Duodenal mucosa (tissue), 2 donors: ENCODE measurements around the gene SLC17A2.

Experiments
- H3K27ac ChIP-seq: one replicate; pipeline ENCODE4 v1.7.0; 2013; ENCODE audit warnings: low read depth, low read length
- H3K27me3 ChIP-seq, 2 donors: one replicate each; pipeline ENCODE4 v1.7.0; 2013; ENCODE audit warnings: low read length in 2 of 2, control low read depth in 1 of 2; ENCODE audit not compliant: insufficient read depth in 2 of 2, control insufficient read depth in 1 of 2
- H3K36me3 ChIP-seq, 2 donors: one replicate each; pipeline ENCODE4 v1.7.0; 2013; ENCODE audit warnings: low read length in 2 of 2, control low read depth in 1 of 2; ENCODE audit not compliant: insufficient read depth in 2 of 2, control insufficient read depth in 1 of 2
- H3K4me1 ChIP-seq, 2 donors: one replicate each; pipeline ENCODE4 v1.7.0; 2013; ENCODE audit warnings: low read length in 2 of 2, control low read depth in 1 of 2; ENCODE audit not compliant: insufficient read depth in 2 of 2, control insufficient read depth in 1 of 2
- H3K4me3 ChIP-seq, 2 donors: one replicate each; pipeline ENCODE4 v1.7.0; 2013; ENCODE audit warnings: low read length in 2 of 2, low read depth in 1 of 2
- H3K9ac ChIP-seq, 2 donors: one replicate each; pipeline ENCODE4 v1.7.0; 2013; ENCODE audit warnings: low read length in 2 of 2, low read depth in 1 of 2
- H3K9me3 ChIP-seq, 2 donors: one replicate each; pipeline ENCODE4 v1.7.0; 2013; ENCODE audit warnings: low read length in 2 of 2, control low read depth in 1 of 2; ENCODE audit not compliant: control insufficient read depth in 1 of 2

The SLC17A2 gene

DNA sequence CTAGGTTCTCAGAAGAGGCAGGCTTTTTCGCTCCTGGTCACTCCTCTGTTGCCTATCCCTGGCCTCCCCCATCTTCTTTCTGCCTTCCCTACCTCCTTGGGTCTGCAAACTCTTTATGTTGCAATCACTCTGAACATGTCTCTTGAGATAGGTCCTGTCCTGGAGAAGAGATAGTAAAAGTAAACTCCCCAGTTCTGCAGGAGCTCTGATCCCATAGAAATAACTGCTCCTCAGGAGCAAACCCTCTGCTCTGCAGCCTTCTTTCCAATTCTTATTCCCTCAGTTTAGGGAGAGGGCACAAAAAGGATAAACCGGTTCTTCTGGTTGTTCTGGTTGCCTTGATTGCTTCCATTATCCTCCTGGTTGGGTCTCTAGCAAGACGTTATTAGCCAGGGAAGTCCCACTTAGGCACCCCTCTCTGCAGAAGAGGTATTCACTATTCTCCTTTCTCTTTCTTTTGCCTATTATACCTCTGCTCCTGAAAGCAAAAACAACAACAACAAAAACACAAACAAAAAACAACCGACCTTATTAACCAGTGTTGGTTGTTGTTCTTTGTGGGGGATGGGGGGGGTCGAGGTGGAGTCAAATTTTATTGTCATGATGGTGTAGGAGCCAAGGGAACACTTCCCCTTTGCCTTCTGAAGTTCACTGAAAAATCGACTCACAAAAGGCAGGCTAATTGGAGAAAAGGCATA lies 33.1 kb upstream of the SLC17A2 start:
- Histone ChIP-seq H3K4me1 (peaks cover 41 to 49% of the 10 kb centered on the region in 2 donors), H3K9ac (peak overlapping the region; percentile 54 to 55), H3K9me3 (peaks cover 0 to 3% of the 10 kb centered on the region in 2 donors), H3K4me3 (peak overlapping the region; percentile 91 to 93), H3K27me3 (no peaks in the 10 kb centered on the region), H3K27ac (no peak overlapping the region), H3K36me3 (peaks cover 12 to 25% of the 10 kb centered on the region in 2 donors)

- Histone ChIP-seq H3K27ac (peak within 1 kb of the TSS; percentile 90), H3K4me1 (peaks cover 30 to 41% of the 10 kb centered on the region in 2 donors), H3K36me3 (peaks cover 7 to 14% of the 10 kb centered on the region in 2 donors), H3K9ac (peak within 1 kb of the TSS; percentile 96 to 98), H3K9me3 (peaks cover 0 to 3% of the 10 kb centered on the region in 2 donors), H3K4me3 (peak within 1 kb of the TSS; percentile 91 to 93), H3K27me3 (no peaks in the 10 kb centered on the region)
Observed at GRCh38 chr6:25962149-25963127, 31.9 kb upstream of the SLC17A2 start, which contains the start of gene TRIM38. Gene TRIM38 (plus strand): TSS chr6:25962802. CDS start chr6:25966523, 3,721 bp downstream.

DNA sequence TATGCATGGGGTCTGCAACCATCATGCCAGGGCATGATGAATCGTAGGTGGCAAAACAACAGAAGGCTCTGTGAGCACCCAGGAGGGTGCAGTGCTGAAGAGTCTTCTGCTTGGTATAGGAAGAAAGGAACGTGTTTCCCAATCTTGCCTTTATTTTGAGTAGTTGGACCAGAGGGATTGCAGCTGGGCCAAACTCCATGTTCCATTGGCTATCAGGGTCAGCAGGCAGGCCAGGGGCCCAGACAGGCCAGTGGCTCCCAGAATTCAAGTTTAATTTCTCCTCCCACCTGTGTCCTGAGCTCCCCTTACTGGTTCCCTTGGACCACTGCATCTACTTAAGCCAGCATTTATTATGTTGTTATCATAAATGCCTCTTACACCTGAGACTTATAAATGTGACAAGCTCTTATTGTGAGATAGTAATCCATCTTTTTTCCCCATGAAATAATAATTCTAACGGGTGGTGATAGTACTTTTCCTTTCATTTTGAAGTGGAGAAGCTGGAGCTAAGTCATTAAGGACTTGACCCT lies 31.2 kb upstream of the SLC17A2 start:
- Histone ChIP-seq H3K4me3 (peak overlapping the region; percentile 91 to 93), H3K36me3 (peaks cover 7 to 9% of the 10 kb centered on the region in 2 donors), H3K27me3 (no peaks in the 10 kb centered on the region), H3K9me3 (peaks cover 0 to 3% of the 10 kb centered on the region in 2 donors), H3K9ac (peak overlapping the region; percentile 96 to 98), H3K27ac (peak overlapping the region; percentile 90), H3K4me1 (peaks cover 23 to 34% of the 10 kb centered on the region in 2 donors)

- Histone ChIP-seq H3K27ac (no peak overlapping the region), H3K36me3 (no peaks in the 10 kb centered on the region), H3K27me3 (no peaks in the 10 kb centered on the region), H3K9me3 (peaks cover 0 to 3% of the 10 kb centered on the region in 2 donors), H3K9ac (no peak overlapping the region), H3K4me3 (no peak overlapping the region), H3K4me1 (peaks cover 14 to 24% of the 10 kb centered on the region in 2 donors)
Observed at GRCh38 chr6:25960734-25961133, 30.2 kb upstream of the SLC17A2 start.

DNA sequence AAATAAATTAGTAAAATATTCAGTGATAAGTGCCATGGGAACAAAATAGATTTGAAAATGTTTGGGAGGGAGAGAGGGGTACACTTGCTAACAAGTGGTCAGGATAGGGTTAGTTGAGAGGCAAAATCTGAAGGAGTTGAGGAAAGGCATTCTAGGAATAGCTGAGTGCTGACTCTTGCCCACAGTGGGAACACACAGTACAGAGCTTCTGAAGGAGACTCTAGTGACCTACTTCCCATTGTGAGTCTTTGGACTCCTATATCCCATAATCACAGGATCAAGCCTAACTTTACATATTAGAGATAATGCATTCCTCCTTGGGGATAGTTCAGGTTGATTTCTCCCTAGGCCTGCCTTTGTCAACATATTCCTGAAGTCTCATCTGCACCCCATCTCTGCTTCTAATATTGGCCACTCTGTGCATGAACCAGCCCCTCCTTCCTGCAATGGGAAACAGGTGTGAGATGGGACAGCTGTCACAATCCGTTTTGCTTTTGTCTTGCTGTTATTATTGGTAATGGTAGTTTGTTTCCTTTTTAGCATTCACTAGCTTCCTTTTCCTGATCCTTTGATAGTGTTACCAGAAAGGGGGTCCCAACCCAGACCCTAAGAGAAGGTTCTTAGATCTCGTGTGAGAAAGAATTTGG lies 29.5 kb upstream of the SLC17A2 start:
- Histone ChIP-seq H3K9me3 (peaks cover 0 to 3% of the 10 kb centered on the region in 2 donors), H3K4me1 (peaks cover 14 to 19% of the 10 kb centered on the region in 2 donors), H3K27ac (no peak overlapping the region), H3K36me3 (no peaks in the 10 kb centered on the region), H3K9ac (no peak overlapping the region), H3K27me3 (no peaks in the 10 kb centered on the region), H3K4me3 (no peak overlapping the region)

DNA sequence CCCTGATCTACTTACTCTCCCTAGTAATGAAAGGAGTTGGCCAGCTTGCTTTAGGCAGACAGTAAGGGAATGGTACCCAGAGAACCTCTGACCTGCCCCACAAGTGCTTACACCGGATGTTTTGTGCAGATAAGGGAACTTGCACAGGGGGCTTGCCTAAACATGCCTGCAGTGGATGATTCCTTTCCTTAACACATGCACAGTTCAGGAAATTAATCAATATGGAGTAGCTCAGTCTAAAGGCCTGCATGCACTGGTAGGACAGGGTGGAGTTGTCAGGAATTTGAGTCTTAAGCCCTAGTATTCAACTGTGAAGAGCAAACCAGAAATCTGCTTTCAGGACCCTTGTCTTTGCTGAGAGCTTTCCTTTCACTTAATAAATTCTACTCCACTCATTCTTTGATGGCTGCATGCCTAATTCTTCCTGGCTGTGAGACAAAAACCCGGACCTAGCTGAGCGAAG lies 28.2 kb upstream of the SLC17A2 start:
- H3K4me1 ChIP-seq: peaks cover 9 to 10% of the 10 kb centered on the region in 2 donors
- H3K27ac ChIP-seq: no peak overlapping the region
- H3K27me3 ChIP-seq: no peaks in the 10 kb centered on the region
- peaks cover 0 to 3% of the 10 kb centered on the region in 2 donors for H3K9me3 ChIP-seq
- no peak overlapping the region for H3K9ac ChIP-seq
- H3K4me3 ChIP-seq: no peak overlapping the region
- no peaks in the 10 kb centered on the region for H3K36me3 ChIP-seq

- H3K9me3 ChIP-seq: peaks cover 0 to 3% of the 10 kb centered on the region in 2 donors
- H3K27ac ChIP-seq: no peak overlapping the region
- peaks cover 14 to 15% of the 10 kb centered on the region in 2 donors for H3K4me1 ChIP-seq
- no peaks in the 10 kb centered on the region for H3K27me3 ChIP-seq
- no peak overlapping the region for H3K4me3 ChIP-seq
- no peak overlapping the region for H3K9ac ChIP-seq
- no peaks in the 10 kb centered on the region for H3K36me3 ChIP-seq
Observed at GRCh38 chr6:25956226-25956625, 25.7 kb upstream of the SLC17A2 start.

DNA sequence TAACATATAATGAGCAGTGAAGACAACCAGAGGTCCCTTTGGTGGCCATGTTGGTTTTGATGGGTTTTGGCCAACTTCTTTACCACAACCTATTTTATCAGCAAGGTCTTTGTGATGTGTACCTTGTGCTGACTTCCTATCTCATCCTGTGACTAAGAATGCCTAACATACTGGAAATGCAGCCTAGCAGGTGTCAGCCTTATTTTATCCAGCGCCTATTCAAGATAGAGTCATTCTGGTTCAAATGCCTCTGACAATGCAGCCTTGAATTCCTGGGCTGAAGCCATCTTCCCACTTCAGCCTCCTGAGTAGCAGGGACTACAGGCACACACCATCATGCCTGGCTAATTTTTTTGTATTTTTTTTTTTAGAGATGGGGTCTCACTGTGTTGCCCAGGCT lies 24.3 kb upstream of the SLC17A2 start:
- H3K27ac ChIP-seq: no peak overlapping the region
- no peak overlapping the region for H3K9ac ChIP-seq
- H3K4me1 ChIP-seq: peaks cover 14 to 15% of the 10 kb centered on the region in 2 donors
- H3K4me3 ChIP-seq: no peak overlapping the region
- no peaks in the 10 kb centered on the region for H3K27me3 ChIP-seq
- no peaks in the 10 kb centered on the region for H3K36me3 ChIP-seq
- peaks cover 0 to 3% of the 10 kb centered on the region in 2 donors for H3K9me3 ChIP-seq

GRCh38 chr6:25953733-25954132 lies 23.2 kb upstream of the SLC17A2 start:
- H3K4me3 ChIP-seq: no peak overlapping the region
- H3K36me3 ChIP-seq: no peaks in the 10 kb centered on the region
- H3K27me3 ChIP-seq: no peaks in the 10 kb centered on the region
- H3K9ac ChIP-seq: no peak overlapping the region
- peaks cover 0 to 2% of the 10 kb centered on the region in 2 donors for H3K9me3 ChIP-seq
- peaks cover 14 to 15% of the 10 kb centered on the region in 2 donors for H3K4me1 ChIP-seq
- no peak overlapping the region for H3K27ac ChIP-seq
